ENCODE results near the gene CPN2.

Gene CPN2

DNA sequence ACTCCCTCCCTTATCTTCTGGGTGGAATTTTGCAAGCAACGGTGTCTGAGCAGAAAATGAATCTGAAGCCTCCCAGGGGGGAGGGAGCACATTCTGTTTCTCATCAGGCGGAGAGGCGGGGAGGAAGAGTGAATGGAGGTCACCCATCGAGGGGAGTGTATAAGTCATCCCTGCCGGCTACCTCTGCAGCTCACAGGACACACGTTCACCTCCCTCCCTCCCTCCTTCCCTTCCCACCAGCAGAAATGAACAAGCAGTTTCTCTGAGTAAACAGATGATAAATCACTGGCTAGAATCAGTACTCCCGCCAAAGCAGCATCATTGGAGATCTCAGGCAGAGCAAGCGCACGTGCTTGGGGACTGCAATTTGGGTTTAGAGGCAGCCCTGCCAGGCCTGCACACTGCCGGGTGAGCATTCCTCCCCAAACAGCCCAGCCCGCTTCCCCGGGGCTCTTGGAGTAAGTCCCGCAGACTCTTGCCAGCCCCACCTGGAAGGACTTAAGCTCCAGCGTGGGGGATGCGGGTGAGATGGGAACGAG lies 38.3 kb downstream of the CPN2 start:
- no peak for TF ChIP-seq ZNF274 (IDR thresholded peaks at IDR 0.05; ENCODE audit: low read depth, low read length)
- no peak overlapping the region for H3K4me3 ChIP-seq (ENCODE audit: low read length)

DNA sequence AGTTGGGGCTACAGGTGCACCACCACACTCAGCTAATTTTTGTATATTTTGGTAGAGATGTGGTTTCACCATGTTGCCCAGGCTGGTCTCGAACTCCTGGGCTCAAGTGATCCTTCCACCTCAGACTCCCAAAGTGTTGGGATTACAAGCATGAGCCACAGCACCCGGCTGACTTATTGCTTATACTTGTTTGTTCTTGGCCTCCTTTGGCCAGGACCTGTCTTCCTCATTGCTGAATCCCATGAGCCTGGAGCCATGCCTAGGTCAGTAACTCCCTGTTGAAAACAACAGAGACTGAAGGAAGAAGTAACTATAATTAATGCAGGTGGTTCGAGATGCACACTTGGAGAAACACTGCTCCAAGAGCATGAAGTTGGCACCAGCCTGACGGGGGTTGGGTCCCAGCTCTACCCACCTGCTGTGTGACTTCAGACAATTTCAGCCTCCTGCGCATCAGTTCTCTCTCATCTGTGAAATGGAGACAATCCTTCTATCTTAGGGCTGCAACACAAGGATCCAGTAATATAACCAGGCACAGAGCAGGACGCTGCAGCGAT lies 38.9 kb downstream of the CPN2 start:
- TF ChIP-seq ZNF274 (IDR thresholded peaks at IDR 0.05; ENCODE audit: low read depth, low read length) = no peak
- no peak overlapping the region for H3K4me3 ChIP-seq (ENCODE audit: low read length)

DNA sequence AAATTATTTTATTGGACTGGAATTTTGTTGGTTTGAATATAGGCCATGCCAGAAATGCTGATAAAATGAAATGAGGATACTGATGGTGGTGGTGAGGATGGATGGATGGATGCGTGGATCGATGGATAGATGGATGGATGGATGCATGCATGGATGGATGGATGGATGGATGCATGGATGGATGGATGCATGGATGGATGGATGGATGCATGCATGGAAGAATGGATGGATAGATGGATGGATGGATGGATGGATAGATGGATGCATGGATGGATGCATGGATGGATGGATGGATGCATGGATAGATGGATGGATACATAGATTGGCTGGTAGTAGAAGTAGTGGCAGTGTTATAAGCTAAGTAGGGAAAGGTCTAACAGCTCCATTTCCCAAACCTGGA lies 40.1 kb downstream of the CPN2 start:
- no peak for TF ChIP-seq ZNF274 (IDR thresholded peaks at IDR 0.05; ENCODE audit: low read depth, low read length)

DNA sequence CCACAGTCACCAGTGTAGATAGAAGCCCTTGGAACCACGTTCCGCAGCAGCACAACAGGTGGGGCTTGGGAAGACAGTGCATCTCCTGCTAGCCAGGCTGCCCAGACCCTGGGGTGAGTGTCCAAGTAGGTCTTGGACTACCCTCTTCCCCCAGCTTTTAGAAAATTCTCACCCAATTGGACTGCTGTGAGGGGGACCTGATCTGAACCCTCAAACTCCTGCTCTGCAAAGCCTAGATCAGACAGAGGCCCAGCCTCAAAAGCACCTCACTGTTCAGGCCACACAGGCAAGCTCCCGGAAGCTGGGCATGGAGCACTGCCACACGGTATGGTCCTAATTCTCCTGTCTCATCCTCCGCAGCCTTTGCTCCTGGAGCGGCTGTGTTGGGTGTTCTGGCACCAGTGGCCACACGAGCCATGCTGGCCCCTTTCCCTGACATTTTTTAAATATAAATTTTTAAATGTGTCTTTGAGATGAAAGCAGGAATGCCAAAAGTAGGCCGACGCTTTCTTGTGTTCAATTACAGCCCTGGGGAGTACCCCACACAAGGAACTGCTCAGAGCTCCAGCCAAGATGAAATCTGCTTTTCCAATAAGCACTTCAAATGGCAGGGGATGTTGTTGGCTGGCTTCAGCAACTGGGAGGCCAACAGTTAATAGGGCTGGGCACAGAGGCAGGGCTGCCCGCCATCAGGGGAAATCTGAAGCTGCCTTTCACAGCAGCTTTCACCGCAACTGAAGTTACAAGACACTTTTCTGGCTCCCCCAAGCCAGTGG lies 40.9 kb downstream of the CPN2 start:
- TF ChIP-seq ZNF274 (IDR thresholded peaks at IDR 0.05; ENCODE audit: low read depth, low read length) = no peak
- no peak overlapping the region for H3K4me3 ChIP-seq (ENCODE audit: low read length)

More for the DNA sequence above, 40.1 kb downstream of the CPN2 start:
- no peak overlapping the region for H3K4me3 ChIP-seq (ENCODE audit: low read length)

GRCh38 chr3:194308601-194309449 lies 42.3 kb downstream of the CPN2 start:
- no peak for TF ChIP-seq ZNF274 (IDR thresholded peaks at IDR 0.05; ENCODE audit: low read depth, low read length)
- no peak overlapping the region; the same call in 1 of the 2 replicates for H3K4me3 ChIP-seq (ENCODE audit: low read length)

DNA sequence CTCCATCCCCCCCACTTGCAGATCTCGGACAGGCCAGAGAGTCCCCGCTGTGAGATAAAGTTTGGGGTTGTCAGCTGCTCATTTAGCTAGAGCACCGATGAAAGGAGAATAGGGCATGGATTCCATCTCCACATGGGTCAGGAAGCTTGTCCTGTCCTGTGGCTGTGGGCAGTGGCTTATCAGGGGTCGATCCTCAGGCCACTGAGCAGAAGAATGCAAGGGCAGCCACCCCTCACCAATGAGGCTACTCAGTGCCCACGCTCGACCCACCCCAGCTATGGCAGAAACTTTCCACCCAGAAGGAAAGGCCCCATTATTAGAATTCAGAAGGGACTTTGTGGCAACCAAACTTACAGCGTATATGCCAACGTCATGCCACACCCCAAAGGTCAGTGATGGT lies 43.3 kb downstream of the CPN2 start:
- no peak for TF ChIP-seq ZNF274 (IDR thresholded peaks at IDR 0.05; ENCODE audit: low read depth, low read length)
- H3K4me3 ChIP-seq (ENCODE audit: low read length) = peak overlapping the region; percentile 6; the same call in 1 of the 2 replicates

- H3K4me3 ChIP-seq (ENCODE audit: low read length) = peak overlapping the region; percentile 35; the same call in 1 of the 2 replicates
- no peak for TF ChIP-seq ZNF274 (IDR thresholded peaks at IDR 0.05; ENCODE audit: low read depth, low read length)
These were observed 44.1 kb downstream of the CPN2 start for GRCh38 chr3:194306771-194307640.

- no peak for TF ChIP-seq ZNF274 (IDR thresholded peaks at IDR 0.05; ENCODE audit: low read depth, low read length)
- H3K4me3 ChIP-seq (ENCODE audit: low read length) = peak overlapping the region; percentile 1; the same call in 1 of the 2 replicates
These were observed 44.9 kb downstream of the CPN2 start for GRCh38 chr3:194306109-194306686.

GRCh38 chr3:194305356-194306108 lies 45.6 kb downstream of the CPN2 start:
- no peak for TF ChIP-seq ZNF274 (IDR thresholded peaks at IDR 0.05; ENCODE audit: low read depth, low read length)
- H3K4me3 ChIP-seq (ENCODE audit: low read length) = no peak overlapping the region; the same call in 1 of the 2 replicates

- H3K4me3 ChIP-seq (ENCODE audit: low read length) = no peak overlapping the region
- TF ChIP-seq ZNF274 (IDR thresholded peaks at IDR 0.05; ENCODE audit: low read depth, low read length) = no peak
These were observed 46.8 kb downstream of the CPN2 start for GRCh38 chr3:194304186-194304917.

- H3K4me3 ChIP-seq (ENCODE audit: low read length) = no peak overlapping the region
- TF ChIP-seq ZNF274 (IDR thresholded peaks at IDR 0.05; ENCODE audit: low read depth, low read length) = no peak
These were observed 47.4 kb downstream of the CPN2 start for GRCh38 chr3:194303749-194304148.

DNA sequence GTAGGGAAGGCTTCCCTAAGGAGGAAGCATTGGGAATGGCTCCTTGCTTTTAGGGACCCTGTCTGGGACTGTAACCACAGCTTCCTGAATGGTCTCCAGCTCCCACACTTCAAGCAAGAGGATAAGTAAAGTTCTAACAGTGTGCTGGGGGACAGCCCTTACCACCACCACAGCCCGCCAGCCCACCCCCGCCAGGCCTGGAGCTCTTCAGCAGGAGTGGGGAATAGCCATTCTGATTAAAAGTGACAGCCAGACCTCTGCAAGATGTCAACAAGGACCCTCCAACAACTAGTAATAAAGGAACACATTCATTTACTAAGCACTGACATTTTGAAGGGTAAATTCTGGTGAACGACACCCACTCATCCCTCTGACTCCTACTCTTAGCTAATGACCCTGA lies 49.4 kb downstream of the CPN2 start:
- no peak for TF ChIP-seq ZNF274 (IDR thresholded peaks at IDR 0.05; ENCODE audit: low read depth, low read length)
- H3K4me3 ChIP-seq (ENCODE audit: low read length) = no peak overlapping the region
